GM18858 (cell line): ENCODE results near the gene DCPS.

Experiments
- ATAC-seq: cut with Tn5 transposase; IDR thresholded peaks from one replicate; pipeline ENCODE4 v1.9.1; 2021; ENCODE audit not compliant: unreplicated experiment

The DCPS gene

GRCh38 chr11:126328001-126328390 lies 24.1 kb downstream of the DCPS start:
- no peak for ATAC-seq

- ATAC-seq = no peak
Measured at GRCh38 chr11:126328444-126328843, 24.6 kb downstream of the DCPS start.

- no peak for ATAC-seq
Measured at GRCh38 chr11:126328938-126329643, 25.2 kb downstream of the DCPS start.

- no peak for ATAC-seq
Measured at GRCh38 chr11:126329644-126330211, 25.9 kb downstream of the DCPS start.

- no peak for ATAC-seq
Measured at GRCh38 chr11:126331286-126331685, 27.4 kb downstream of the DCPS start.

GRCh38 chr11:126332221-126332711 lies 28.4 kb downstream of the DCPS start:
- no peak for ATAC-seq

GRCh38 chr11:126333142-126333541 lies 29.3 kb downstream of the DCPS start:
- no peak for ATAC-seq

GRCh38 chr11:126334659-126335462 lies 31.0 kb downstream of the DCPS start:
- no peak for ATAC-seq

GRCh38 chr11:126335463-126335760 lies 31.6 kb downstream of the DCPS start:
- no peak for ATAC-seq

GRCh38 chr11:126336138-126336541 lies 32.3 kb downstream of the DCPS start:
- no peak for ATAC-seq

GRCh38 chr11:126336671-126337101 lies 32.8 kb downstream of the DCPS start:
- ATAC-seq = no peak

- ATAC-seq = no peak
Measured at GRCh38 chr11:126337126-126337473, 33.2 kb downstream of the DCPS start.

- no peak for ATAC-seq
Measured at GRCh38 chr11:126337474-126338241, 33.8 kb downstream of the DCPS start.

- no peak for ATAC-seq
Measured at GRCh38 chr11:126338346-126339055, 34.6 kb downstream of the DCPS start.

GRCh38 chr11:126339073-126339862 lies 35.4 kb downstream of the DCPS start:
- no peak for ATAC-seq

- no peak for ATAC-seq
Measured at GRCh38 chr11:126339863-126340434, 36.1 kb downstream of the DCPS start.

- peak; percentile 47 for ATAC-seq
Measured at GRCh38 chr11:126340960-126341606, 37.2 kb downstream of the DCPS start.

GRCh38 chr11:126341760-126342161 lies 37.9 kb downstream of the DCPS start:
- no peak for ATAC-seq

GRCh38 chr11:126343051-126343450 lies 39.2 kb downstream of the DCPS start:
- ATAC-seq = no peak
